Cardiac fibroblast (primary cell): Measurements from ENCODE around the gene HLA-B.
A peak's percentile ranks its signal among the peaks of the same experiment; 100 is the strongest.
"Not testable (repeated sequence)": the region's sequence is repeated elsewhere in the genome, so short reads cannot be mapped to it uniquely, and the experiment has no call there.

Experiments
- DNase-seq, 2 donors: peaks; one replicate each; pipeline versions ENCODE4 v3.0.0 to v3.0.0-alpha.2; 2010; ENCODE audit warnings: low read depth in 2 of 2
- H3K4me3 ChIP-seq, 2 donors: replicated peaks in 1 of 2; 1 replicate in 1 of 2; 2 replicates in 1 of 2; pipeline ENCODE4 v1.5.1; 2011; ENCODE audit warnings: low read depth in 2 of 2, low read length in 2 of 2, mild to moderate bottlenecking in 2 of 2, moderate library complexity in 1 of 2
- TF ChIP-seq, protein P1 (sequence below): IDR thresholded peaks from one replicate; pipeline ENCODE4 v1.5.1; 2011; ENCODE audit warnings: low read depth, mild to moderate bottlenecking, low read length, inconsistent platforms

HLA-B gene

DNA sequence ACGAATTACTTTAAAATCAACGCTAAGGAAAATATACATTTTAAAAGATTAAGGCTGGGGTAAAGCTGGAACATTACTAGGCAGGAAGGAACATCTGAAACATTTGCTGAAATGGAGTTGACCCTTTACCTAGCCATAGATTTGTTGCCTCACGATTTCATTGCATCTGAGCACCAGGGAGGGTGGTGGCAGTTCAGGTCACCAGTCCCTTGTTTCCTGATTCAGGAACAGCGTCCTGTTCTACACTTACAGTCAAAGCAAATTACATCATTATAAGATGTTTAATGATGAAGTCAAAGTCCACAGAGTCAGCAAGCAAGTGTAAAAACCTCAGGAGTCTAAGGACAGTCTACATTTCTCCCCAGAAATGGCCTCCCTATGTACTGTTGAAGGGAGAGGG lies 37.4 kb upstream of the HLA-B start:
- TF ChIP-seq, protein P1, sequence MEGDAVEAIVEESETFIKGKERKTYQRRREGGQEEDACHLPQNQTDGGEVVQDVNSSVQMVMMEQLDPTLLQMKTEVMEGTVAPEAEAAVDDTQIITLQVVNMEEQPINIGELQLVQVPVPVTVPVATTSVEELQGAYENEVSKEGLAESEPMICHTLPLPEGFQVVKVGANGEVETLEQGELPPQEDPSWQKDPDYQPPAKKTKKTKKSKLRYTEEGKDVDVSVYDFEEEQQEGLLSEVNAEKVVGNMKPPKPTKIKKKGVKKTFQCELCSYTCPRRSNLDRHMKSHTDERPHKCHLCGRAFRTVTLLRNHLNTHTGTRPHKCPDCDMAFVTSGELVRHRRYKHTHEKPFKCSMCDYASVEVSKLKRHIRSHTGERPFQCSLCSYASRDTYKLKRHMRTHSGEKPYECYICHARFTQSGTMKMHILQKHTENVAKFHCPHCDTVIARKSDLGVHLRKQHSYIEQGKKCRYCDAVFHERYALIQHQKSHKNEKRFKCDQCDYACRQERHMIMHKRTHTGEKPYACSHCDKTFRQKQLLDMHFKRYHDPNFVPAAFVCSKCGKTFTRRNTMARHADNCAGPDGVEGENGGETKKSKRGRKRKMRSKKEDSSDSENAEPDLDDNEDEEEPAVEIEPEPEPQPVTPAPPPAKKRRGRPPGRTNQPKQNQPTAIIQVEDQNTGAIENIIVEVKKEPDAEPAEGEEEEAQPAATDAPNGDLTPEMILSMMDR = no peak
- no peak overlapping the region for H3K4me3 ChIP-seq
- DNase-seq = no peak

GRCh38 chr6:31393932-31394331 lies 37.0 kb upstream of the HLA-B start:
- DNase-seq = no peak
- H3K4me3 ChIP-seq = no peak overlapping the region
- TF ChIP-seq, protein P1 = no peak

DNA sequence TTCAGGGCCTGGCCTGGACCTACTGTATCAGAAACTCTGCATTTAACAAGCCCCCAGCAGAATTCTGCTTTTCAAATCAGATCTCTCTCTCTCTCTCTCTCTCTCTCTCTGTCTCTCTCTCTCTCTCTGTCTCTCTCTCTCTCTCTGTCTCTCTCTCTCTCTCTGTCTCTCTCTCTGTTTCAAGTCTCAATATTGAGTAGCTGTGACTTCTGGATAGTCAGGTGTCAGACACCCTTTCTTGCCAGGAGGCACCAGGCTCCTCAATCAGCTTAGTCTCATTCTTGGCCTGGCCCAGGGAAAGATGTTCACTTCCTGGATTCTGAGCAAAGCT lies 32.8 kb upstream of the HLA-B start:
- DNase-seq, H3K4me3 ChIP-seq: not testable (repeated sequence)

DNA sequence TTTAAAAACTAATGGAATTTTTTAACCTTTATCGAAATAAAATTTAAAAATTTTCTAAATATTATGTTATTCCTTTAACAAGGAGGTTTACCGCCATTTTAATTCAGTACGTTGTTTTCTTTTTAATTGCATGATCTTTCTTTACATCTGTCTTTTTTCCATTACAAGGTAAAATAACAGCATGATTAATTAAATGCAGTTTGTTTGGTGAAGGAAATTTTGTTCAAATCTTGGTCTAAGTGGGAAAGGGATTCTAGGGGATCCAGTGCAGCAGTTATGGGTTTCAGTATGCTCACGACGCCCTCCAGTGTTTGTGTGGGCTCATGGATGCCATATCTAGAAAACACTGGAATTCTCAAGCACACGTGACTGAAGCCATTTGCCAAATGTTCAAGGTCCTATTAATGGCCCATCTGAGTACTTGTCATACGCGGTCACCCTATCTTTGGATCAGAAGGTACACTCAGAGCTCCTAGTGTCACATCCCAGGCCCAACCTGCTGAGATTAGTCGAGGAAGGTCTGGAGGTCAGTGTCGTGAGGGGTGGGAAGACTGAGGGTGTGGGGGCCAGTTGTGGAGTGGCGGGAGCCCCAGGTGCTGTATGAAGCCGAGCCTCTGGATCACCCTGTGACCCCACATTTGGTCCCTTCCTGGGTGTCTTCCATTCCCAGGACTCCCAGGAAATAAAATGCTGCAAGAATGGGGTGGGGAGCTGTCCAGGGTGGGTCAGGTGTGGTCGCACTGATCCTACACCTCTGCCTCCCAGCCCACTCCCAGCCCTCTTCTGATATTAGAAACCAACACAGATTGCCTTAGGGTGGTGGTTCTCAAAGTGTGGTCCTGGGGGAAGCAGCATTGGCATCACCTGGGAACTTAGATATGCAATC lies 32.2 kb upstream of the HLA-B start:
- not testable (repeated sequence) for H3K4me3 ChIP-seq, DNase-seq

- TF ChIP-seq, protein P1 = no peak
- H3K4me3 ChIP-seq = no peak overlapping the region
- DNase-seq = no peak
These were observed 30.0 kb upstream of the HLA-B start for GRCh38 chr6:31386977-31387376.

DNA sequence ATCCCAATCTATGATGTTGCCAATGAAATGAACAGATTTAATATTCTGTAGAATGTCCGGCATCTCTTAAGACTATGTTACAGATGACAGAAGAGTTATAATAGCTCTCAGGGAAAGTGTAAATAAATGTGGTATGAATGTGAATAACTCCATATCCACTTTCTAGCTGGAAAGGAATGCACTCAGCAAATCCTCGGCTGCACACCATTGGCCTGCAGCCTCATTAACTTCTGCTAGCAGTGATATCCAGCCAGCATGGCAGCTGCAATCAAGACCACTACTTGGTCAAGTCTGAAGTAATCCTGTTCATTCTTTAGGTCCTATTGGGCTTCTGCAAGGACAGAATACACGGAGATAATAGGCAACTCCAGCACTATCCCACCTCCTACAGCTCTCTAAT lies 29.1 kb upstream of the HLA-B start:
- TF ChIP-seq, protein P1 = no peak
- no peak for DNase-seq
- no peak overlapping the region for H3K4me3 ChIP-seq

- no peak overlapping the region for H3K4me3 ChIP-seq
- DNase-seq = no peak
- TF ChIP-seq, protein P1 = no peak
These were observed 28.1 kb upstream of the HLA-B start for GRCh38 chr6:31385041-31385440.

DNA sequence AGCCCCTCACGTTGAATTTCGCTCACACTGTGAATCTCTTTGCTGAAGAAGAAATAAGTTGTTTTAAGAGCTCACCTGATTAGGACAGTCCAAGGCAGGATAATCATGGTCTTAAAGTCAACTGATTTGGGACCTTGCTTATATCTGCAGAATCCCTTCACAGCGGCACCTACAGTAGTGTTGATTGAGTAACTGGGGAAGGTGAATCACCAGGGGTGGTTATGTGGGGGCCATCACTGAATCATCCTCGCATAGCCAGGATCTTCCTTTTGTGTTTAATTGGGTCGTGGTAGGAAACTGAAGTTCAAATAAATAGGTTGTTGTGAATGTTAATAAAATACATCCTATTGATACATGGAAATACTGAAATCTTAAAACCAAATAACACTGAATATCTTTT lies 26.2 kb upstream of the HLA-B start:
- TF ChIP-seq, protein P1 = no peak
- DNase-seq = peak in 1 of 2 donors; percentile 65
- no peak overlapping the region for H3K4me3 ChIP-seq
